SU-DHL-6 (cell line): ENCODE results near the gene LAGE3.

Experiments
- CTCF ChIP-seq: fragments of 200-600 bp; sonication (generic); IDR thresholded peaks from one replicate; pipeline ENCODE4 v1.5.1; 2017; ENCODE audit warnings: antibody characterized with exemption, mild to moderate bottlenecking, low read length, moderate library complexity; ENCODE audit not compliant: insufficient read depth, poor library complexity, severe bottlenecking
- EZH2phosphoT487 ChIP-seq: fragments of 200-600 bp; sonication (generic), shearing (Covaris generic); conservative IDR thresholded peaks from 2 replicates; pipeline ENCODE4 v1.6.1; 2018; ENCODE audit warnings: mild to moderate bottlenecking, antibody characterized with exemption, low read length, moderate library complexity, mixed read lengths

- no peak for TF ChIP-seq CTCF
- TF ChIP-seq EZH2phosphoT487: no peak
These were observed 6.9 kb upstream of the LAGE3 start for GRCh38 chrX:154486052-154486395.
